H9 (cell line): ENCODE results near the gene SLC12A9. TPM values are rescaled to one million over a fixed set of nuclear protein-coding genes. Genes with fewer than 3 reads are reported as not detected.

Experiments used
- DNase-seq: peaks from one replicate; pipeline ENCODE4 v3.0.0-alpha.2; 2017
- H2AFZ ChIP-seq: one replicate; pipeline ENCODE4 v1.6.1; 2013; ENCODE audit warnings: mild to moderate bottlenecking, low read length, control low read depth, moderate library complexity
- H2AK5ac ChIP-seq: 2 replicates; pipeline ENCODE4 v1.6.1; 2013; ENCODE audit warnings: low read length, control low read depth, mixed read lengths; ENCODE audit not compliant: insufficient read length
- H2BK120ac ChIP-seq: one replicate; pipeline ENCODE4 v1.6.1; 2013; ENCODE audit warnings: low read depth, mild to moderate bottlenecking, low read length, control low read depth, inconsistent platforms; ENCODE audit not compliant: poor library complexity, severe bottlenecking
- H2BK12ac ChIP-seq: 2 replicates; pipeline ENCODE4 v1.6.1; 2013; ENCODE audit warnings: low read length, control low read depth, mixed read lengths, low read depth; ENCODE audit not compliant: insufficient read length
- H2BK15ac ChIP-seq: 2 replicates; pipeline ENCODE4 v1.6.1; 2013; ENCODE audit warnings: low read depth, low read length, control low read depth
- H2BK20ac ChIP-seq: one replicate; pipeline ENCODE4 v1.6.1; 2013; ENCODE audit warnings: low read depth, mild to moderate bottlenecking, low read length, control low read depth, inconsistent platforms; ENCODE audit not compliant: poor library complexity, severe bottlenecking
- H2BK5ac ChIP-seq: 2 replicates; pipeline ENCODE4 v1.6.1; 2013; ENCODE audit warnings: low read length, control low read depth, mixed read lengths; ENCODE audit not compliant: insufficient read length
- H3K14ac ChIP-seq: 2 replicates; pipeline ENCODE4 v1.6.1; 2013; ENCODE audit warnings: low read length, control low read depth; ENCODE audit not compliant: insufficient read depth
- H3K18ac ChIP-seq: 2 replicates; pipeline ENCODE4 v1.6.1; 2013; ENCODE audit warnings: low read depth, mild to moderate bottlenecking, mixed read lengths, low read length, control low read depth; ENCODE audit not compliant: insufficient read length
- H3K23ac ChIP-seq: 2 replicates; pipeline ENCODE4 v1.6.1; 2013; ENCODE audit warnings: low read length, control low read depth, mixed read lengths, low read depth; ENCODE audit not compliant: insufficient read length
- H3K23me2 ChIP-seq: 2 replicates; pipeline ENCODE4 v1.6.1; 2013; ENCODE audit warnings: low read depth, mild to moderate bottlenecking, mixed read lengths, low read length, control low read depth; ENCODE audit not compliant: insufficient read length, poor library complexity, severe bottlenecking
- H3K27ac ChIP-seq: 2 replicates; pipeline ENCODE4 v1.5.1; 2013; ENCODE audit warnings: low read length, control low read depth, mixed read lengths, low read depth; ENCODE audit not compliant: insufficient read length
- H3K27me3 ChIP-seq: 2 replicates; pipeline ENCODE4 v1.6.1; 2013; ENCODE audit warnings: low read length, control low read depth, inconsistent platforms; ENCODE audit not compliant: insufficient read depth
- H3K4ac ChIP-seq: 2 replicates; pipeline ENCODE4 v1.6.1; 2013; ENCODE audit warnings: low read depth, mild to moderate bottlenecking, control low read depth, inconsistent platforms, low read length, moderate library complexity
- H3K4me1 ChIP-seq: 2 replicates; pipeline ENCODE4 v1.6.1; 2013; ENCODE audit warnings: low read length, control low read depth, inconsistent platforms; ENCODE audit not compliant: insufficient read depth
- H3K4me2 ChIP-seq: 2 replicates; pipeline ENCODE4 v1.6.1; 2013; ENCODE audit warnings: low read length, control low read depth, mixed read lengths; ENCODE audit not compliant: insufficient read length, insufficient read depth
- H3K56ac ChIP-seq: 2 replicates; pipeline ENCODE4 v1.6.1; 2013; ENCODE audit warnings: low read depth, mild to moderate bottlenecking, mixed read lengths, low read length, control low read depth; ENCODE audit not compliant: insufficient read length
- H3K79me1 ChIP-seq: 2 replicates; pipeline ENCODE4 v1.6.1; 2013; ENCODE audit warnings: low read depth, mild to moderate bottlenecking, moderate library complexity, low read length, control low read depth, inconsistent platforms; ENCODE audit not compliant: insufficient read depth, poor library complexity, severe bottlenecking
- H3K79me2 ChIP-seq: 2 replicates; pipeline ENCODE4 v1.6.1; 2013; ENCODE audit warnings: low read length, control low read depth, inconsistent platforms; ENCODE audit not compliant: insufficient read depth
- H3K9ac ChIP-seq: 2 replicates; pipeline ENCODE4 v1.6.1; 2013; ENCODE audit warnings: low read length, control low read depth, mixed read lengths; ENCODE audit not compliant: insufficient read length; ENCODE audit errors: extremely low read depth
- H3K9me3 ChIP-seq: one replicate; pipeline ENCODE4 v1.6.1; 2013; ENCODE audit warnings: low read depth, low read length, inconsistent platforms; ENCODE audit not compliant: control insufficient read depth
- H3T11ph ChIP-seq: one replicate; pipeline ENCODE4 v1.6.1; 2013; ENCODE audit warnings: mild to moderate bottlenecking, low read length, control low read depth, inconsistent platforms
- H4K20me1 ChIP-seq: one replicate; pipeline ENCODE4 v1.6.1; 2013; ENCODE audit not compliant: control insufficient read depth, insufficient read length, insufficient read depth
- H4K5ac ChIP-seq: 2 replicates; pipeline ENCODE4 v1.6.1; 2013; ENCODE audit warnings: low read depth, mild to moderate bottlenecking, mixed read lengths, low read length, control low read depth; ENCODE audit not compliant: insufficient read length
- H4K8ac ChIP-seq: replicated peaks from 2 replicates; pipeline ENCODE4 v1.6.1; 2013; ENCODE audit warnings: low read length, control low read depth, mixed read lengths, low read depth; ENCODE audit not compliant: insufficient read length
- H4K91ac ChIP-seq: 2 replicates; pipeline ENCODE4 v1.6.1; 2013; ENCODE audit warnings: low read depth, mild to moderate bottlenecking, moderate library complexity, mixed read lengths, low read length, control low read depth; ENCODE audit not compliant: insufficient read length
- H3K27ac Mint-ChIP-seq, 3 experiments: 2 replicates in 2 of 3; 3 replicates in 1 of 3; pipeline ENCODE4 v1.8.0; 2020 to 2021; ENCODE audit warnings: mixed read lengths in 3 of 3, mild to moderate bottlenecking in 1 of 3, moderate library complexity in 1 of 3
- H3K27me3 Mint-ChIP-seq: 2 replicates; pipeline ENCODE4 v1.8.0; 2021; ENCODE audit warnings: low read depth, mild to moderate bottlenecking, moderate library complexity, mixed read lengths
- H3K36me3 Mint-ChIP-seq, 3 experiments: 2 replicates in 2 of 3; 3 replicates in 1 of 3; pipeline ENCODE4 v1.8.0; 2020 to 2021; ENCODE audit warnings: low read depth in 3 of 3, mixed read lengths in 3 of 3; ENCODE audit not compliant: insufficient read depth in 1 of 3
- H3K4me1 Mint-ChIP-seq, 2 experiments: 2 replicates each; pipeline ENCODE4 v1.8.0; 2020; ENCODE audit warnings: mixed read lengths in 2 of 2
- H3K4me3 Mint-ChIP-seq, 2 experiments: 2 replicates in 1 of 2; 3 replicates in 1 of 2; pipeline ENCODE4 v1.8.0; 2020 to 2021; ENCODE audit warnings: mild to moderate bottlenecking in 2 of 2, mixed read lengths in 2 of 2, moderate library complexity in 1 of 2
- H3K9me3 Mint-ChIP-seq, 2 experiments: 2 replicates in 1 of 2; 3 replicates in 1 of 2; pipeline ENCODE4 v1.8.0; 2020; ENCODE audit warnings: mild to moderate bottlenecking in 2 of 2, mixed read lengths in 2 of 2, moderate library complexity in 1 of 2
- CTCF ChIP-seq: fragments of 200-600 bp; sonication (generic); conservative IDR thresholded peaks from 3 replicates; pipeline ENCODE4 v1.8.0; 2021; ENCODE audit warnings: antibody characterized with exemption, mild to moderate bottlenecking
- WGBS: extraction: QIAGEN DNeasy Blood & Tissue Kit; methylation state at CpG from one replicate; pipeline ENCODE4 v1.1.7; 2013; ENCODE audit warnings: missing lambda C conversion rate, low lambda C conversion rate, mixed read lengths; ENCODE audit not compliant: insufficient read length; ENCODE audit errors: extremely low coverage; 5-methylcytosine and 5-hydroxymethylcytosine counted together
- total RNA-seq: library from RNA; stranded (reverse); gene quantifications from 2 replicates; pipeline ENCODE4 v1.2.1, GENCODE V29; 2021

Gene SLC12A9
- total RNA-seq, 1 experiment from 2014 or later = 43.0 TPM

- no peak overlapping the region for H3K27ac Mint-ChIP-seq
- no peaks in the 10 kb centered on the region for H3K79me2 ChIP-seq
- no peak for TF ChIP-seq CTCF
- no peaks in the 10 kb centered on the region; the same call in 1 of the 2 replicates for H3K27me3 Mint-ChIP-seq
- no peaks in the 10 kb centered on the region for H3K9me3 ChIP-seq
- no peak overlapping the region for H3T11ph ChIP-seq
- H3K27ac ChIP-seq = no peak overlapping the region
- H4K91ac ChIP-seq = no peak overlapping the region
- no peak overlapping the region for H3K4me2 ChIP-seq
- no peak for DNase-seq
- H3K14ac ChIP-seq = no peak overlapping the region
- peaks cover 6 to 8% (median 6%) of the 10 kb centered on the region in 3 experiments; a peak in 6 of 7 replicates for H3K36me3 Mint-ChIP-seq
- no peaks in the 10 kb centered on the region for H3K27me3 ChIP-seq
- H2AK5ac ChIP-seq = no peak overlapping the region
- peaks cover 23 to 29% of the 10 kb centered on the region in 2 experiments for H3K4me1 Mint-ChIP-seq
- no peak overlapping the region for H2BK12ac ChIP-seq
- no peak overlapping the region for H3K18ac ChIP-seq
- H3K9me3 Mint-ChIP-seq = no peaks in the 10 kb centered on the region; a peak in 1 of 5 replicates
- H3K9ac ChIP-seq = no peak overlapping the region
- H2BK5ac ChIP-seq = no peak overlapping the region
- no peak overlapping the region for H3K56ac ChIP-seq
- no peak overlapping the region for H2AFZ ChIP-seq
- H2BK20ac ChIP-seq = no peak overlapping the region
- H2BK15ac ChIP-seq = no peak overlapping the region
- H3K23ac ChIP-seq = no peak overlapping the region
- no peak overlapping the region for H4K8ac ChIP-seq
- no peak overlapping the region for H2BK120ac ChIP-seq
- H4K5ac ChIP-seq = no peak overlapping the region
- peaks cover 3% of the 10 kb centered on the region; the same call in 1 of the 2 replicates for H3K4me1 ChIP-seq
- peaks cover 4% of the 10 kb centered on the region for H3K23me2 ChIP-seq
- no peaks in the 10 kb centered on the region for H3K79me1 ChIP-seq
- WGBS = no CpG with 5 or more reads among the region's 5 CpGs
- H4K20me1 ChIP-seq = no peaks in the 10 kb centered on the region
- H3K4me3 Mint-ChIP-seq = no peak overlapping the region
- no peak overlapping the region for H3K4ac ChIP-seq
These were observed 20.3 kb upstream of the SLC12A9 start for GRCh38 chr7:100832281-100832633.
